Retina (tissue), 1 donor: ENCODE measurements around the gene IFITM2.
"Not testable (repeated sequence)": the region's sequence is repeated elsewhere in the genome, so short reads cannot be mapped to it uniquely, and the experiment has no call there.

Source experiments
- DNase-seq: peaks from one replicate; pipeline ENCODE4 v3.0.0-alpha.2; 2016

IFITM2 gene

GRCh38 chr11:307766-308708 is at the start of gene IFITM2:
TSS of gene IFITM2 (plus strand) at chr11:307816. CDS start at chr11:308193, 377 bp downstream.
- DNase-seq, result not testable (repeated sequence)

- DNase-seq, result no peak
Observed at GRCh38 chr11:259413-259812, 48.2 kb upstream of the IFITM2 start.

GRCh38 chr11:261624-262023 is 46.0 kb upstream of the IFITM2 start:
- no peak for DNase-seq

GRCh38 chr11:266676-267439 is 40.8 kb upstream of the IFITM2 start:
- DNase-seq, result no peak

GRCh38 chr11:267491-267994 is 40.1 kb upstream of the IFITM2 start:
- no peak for DNase-seq

GRCh38 chr11:268716-269145 is 38.9 kb upstream of the IFITM2 start:
- DNase-seq, result peak; percentile 68

- DNase-seq, result no peak
Observed at GRCh38 chr11:269146-269890, 38.3 kb upstream of the IFITM2 start.

- DNase-seq, result no peak
Observed at GRCh38 chr11:270451-271318, 36.9 kb upstream of the IFITM2 start.

- no peak for DNase-seq
Observed at GRCh38 chr11:271319-271715, 36.3 kb upstream of the IFITM2 start.

- no peak for DNase-seq
Observed at GRCh38 chr11:272195-272930, 35.3 kb upstream of the IFITM2 start.

GRCh38 chr11:272931-273198 is 34.8 kb upstream of the IFITM2 start:
- no peak for DNase-seq

GRCh38 chr11:276219-276618 is 31.4 kb upstream of the IFITM2 start:
- no peak for DNase-seq

GRCh38 chr11:278001-278951 is 29.3 kb upstream of the IFITM2 start, which contains the start of gene NLRP6:
TSS of gene NLRP6 (plus strand) at chr11:278407. CDS start at chr11:278570, 163 bp downstream.
- no peak for DNase-seq

GRCh38 chr11:279040-279965 is 28.3 kb upstream of the IFITM2 start:
- DNase-seq, result peak; percentile 39

- DNase-seq, result peak; percentile 63
Observed at GRCh38 chr11:279966-280705, 27.5 kb upstream of the IFITM2 start.

- DNase-seq, result peak; percentile 58
Observed at GRCh38 chr11:280706-281485, 26.7 kb upstream of the IFITM2 start.

GRCh38 chr11:281486-282161 is 26.0 kb upstream of the IFITM2 start:
- DNase-seq, result peak; percentile 47
